NT2/D1 (cell line): ENCODE data around the gene MPIG6B.

Experiments
- SUZ12 ChIP-seq: IDR thresholded peaks from 2 replicates; pipeline ENCODE4 v1.6.1; 2011; ENCODE audit not compliant: insufficient read length, insufficient read depth; ENCODE audit errors: extremely low read depth
- YY1 ChIP-seq: IDR thresholded peaks from 2 replicates; pipeline ENCODE4 v1.6.1; 2011; ENCODE audit not compliant: insufficient read length, insufficient read depth
- ZNF274 ChIP-seq: IDR thresholded peaks from 2 replicates; pipeline ENCODE4 v1.6.1; 2011; ENCODE audit warnings: mild to moderate bottlenecking, low read depth, low read length

GRCh38 chr6:31727034-31727716 is 4.0 kb downstream of the MPIG6B start:
- no peak for TF ChIP-seq ZNF274
- no peak for TF ChIP-seq YY1
- TF ChIP-seq SUZ12: no peak
